Natural killer cell treated with Interleukin-12 subunit alpha and Interleukin-12 subunit beta and Interleukin-15 and Interleukin-18, amount 100 ng/mL, for 72 hours (primary cell): ENCODE results near the gene ADSS1. TPM values are rescaled to one million over a fixed set of nuclear protein-coding genes. Genes with fewer than 3 reads are reported as not detected.

ENCODE experiments used
- ATAC-seq, 2 donors: fragments of 150-1000 bp; cut with Tn5 transposase in 1 of 2; sonication (Bioruptor Pico), chemical (Tn5 transposase) in 1 of 2; 2 replicates each; pipeline ENCODE4 v1.10.0; 2021
- DNase-seq: peaks from one replicate; pipeline ENCODE4 v3.0.0; 2022; ENCODE audit warnings: low spot score
- H3K27ac Mint-ChIP-seq, 2 donors: 1 replicate in 1 of 2; 2 replicates in 1 of 2; pipeline ENCODE4 v1.8.0; 2022; ENCODE audit warnings: mixed read lengths in 2 of 2, mild to moderate bottlenecking in 1 of 2, moderate library complexity in 1 of 2
- H3K27me3 Mint-ChIP-seq, 2 donors: 1 replicate in 1 of 2; 2 replicates in 1 of 2; pipeline ENCODE4 v1.8.0; 2022; ENCODE audit warnings: mixed read lengths in 2 of 2
- H3K36me3 Mint-ChIP-seq: one replicate; pipeline ENCODE4 v1.8.0; 2022; ENCODE audit warnings: mixed read lengths
- H3K4me1 Mint-ChIP-seq, 2 donors: 1 replicate in 1 of 2; 2 replicates in 1 of 2; pipeline ENCODE4 v1.8.0; 2022; ENCODE audit warnings: low read depth in 2 of 2, mixed read lengths in 2 of 2, mild to moderate bottlenecking in 1 of 2
- H3K4me3 Mint-ChIP-seq: one replicate; pipeline ENCODE4 v1.8.0; 2022; ENCODE audit warnings: mixed read lengths
- H3K9me3 Mint-ChIP-seq: 2 replicates; pipeline ENCODE4 v1.8.0; 2022; ENCODE audit warnings: mixed read lengths
- total RNA-seq, 2 donors: library from RNA; stranded (reverse); gene quantifications; one replicate each; pipeline ENCODE4 v1.2.3, GENCODE V29; 2022

ADSS1 gene
- total RNA-seq, 2 donors from 2014 or later = 0.50 to 0.61 TPM

GRCh38 chr14:104786726-104787675 is 63.0 kb downstream of the ADSS1 start:
- H3K4me1 Mint-ChIP-seq = peaks cover 5 to 10% of the 10 kb centered on the region in 2 donors
- ATAC-seq (no peak), DNase-seq (no peak)
- no peaks in the 10 kb centered on the region for H3K36me3 Mint-ChIP-seq
- H3K9me3 Mint-ChIP-seq = no peaks in the 10 kb centered on the region
- H3K27me3 Mint-ChIP-seq = no peaks in the 10 kb centered on the region
- H3K4me3 Mint-ChIP-seq = no peak overlapping the region
- H3K27ac Mint-ChIP-seq = no peak overlapping the region

- Mint-ChIP-seq H3K27ac (no peak overlapping the region), H3K27me3 (no peaks in the 10 kb centered on the region), H3K4me1 (peaks cover 8 to 13% of the 10 kb centered on the region in 2 donors), H3K36me3 (no peaks in the 10 kb centered on the region), H3K4me3 (no peak overlapping the region), H3K9me3 (no peaks in the 10 kb centered on the region)
- ATAC-seq = no peak
- no peak for DNase-seq
These were observed 63.7 kb downstream of the ADSS1 start for GRCh38 chr14:104787736-104788135.

GRCh38 chr14:104788161-104788818 is 64.3 kb downstream of the ADSS1 start:
- no peak overlapping the region for H3K27ac Mint-ChIP-seq
- H3K27me3 Mint-ChIP-seq = no peaks in the 10 kb centered on the region
- H3K9me3 Mint-ChIP-seq = no peaks in the 10 kb centered on the region
- ATAC-seq = no peak
- no peak overlapping the region for H3K4me3 Mint-ChIP-seq
- peaks cover 9 to 18% of the 10 kb centered on the region in 2 donors for H3K4me1 Mint-ChIP-seq
- no peaks in the 10 kb centered on the region for H3K36me3 Mint-ChIP-seq
- no peak for DNase-seq

GRCh38 chr14:104788873-104789663 is 65.0 kb downstream of the ADSS1 start:
- H3K9me3 Mint-ChIP-seq = no peaks in the 10 kb centered on the region
- H3K4me1 Mint-ChIP-seq = peaks cover 16 to 25% of the 10 kb centered on the region in 2 donors
- no peak overlapping the region for H3K4me3 Mint-ChIP-seq
- H3K27me3 Mint-ChIP-seq = no peaks in the 10 kb centered on the region
- DNase-seq (no peak), ATAC-seq (no peak)
- H3K27ac Mint-ChIP-seq = no peak overlapping the region
- H3K36me3 Mint-ChIP-seq = no peaks in the 10 kb centered on the region

DNA sequence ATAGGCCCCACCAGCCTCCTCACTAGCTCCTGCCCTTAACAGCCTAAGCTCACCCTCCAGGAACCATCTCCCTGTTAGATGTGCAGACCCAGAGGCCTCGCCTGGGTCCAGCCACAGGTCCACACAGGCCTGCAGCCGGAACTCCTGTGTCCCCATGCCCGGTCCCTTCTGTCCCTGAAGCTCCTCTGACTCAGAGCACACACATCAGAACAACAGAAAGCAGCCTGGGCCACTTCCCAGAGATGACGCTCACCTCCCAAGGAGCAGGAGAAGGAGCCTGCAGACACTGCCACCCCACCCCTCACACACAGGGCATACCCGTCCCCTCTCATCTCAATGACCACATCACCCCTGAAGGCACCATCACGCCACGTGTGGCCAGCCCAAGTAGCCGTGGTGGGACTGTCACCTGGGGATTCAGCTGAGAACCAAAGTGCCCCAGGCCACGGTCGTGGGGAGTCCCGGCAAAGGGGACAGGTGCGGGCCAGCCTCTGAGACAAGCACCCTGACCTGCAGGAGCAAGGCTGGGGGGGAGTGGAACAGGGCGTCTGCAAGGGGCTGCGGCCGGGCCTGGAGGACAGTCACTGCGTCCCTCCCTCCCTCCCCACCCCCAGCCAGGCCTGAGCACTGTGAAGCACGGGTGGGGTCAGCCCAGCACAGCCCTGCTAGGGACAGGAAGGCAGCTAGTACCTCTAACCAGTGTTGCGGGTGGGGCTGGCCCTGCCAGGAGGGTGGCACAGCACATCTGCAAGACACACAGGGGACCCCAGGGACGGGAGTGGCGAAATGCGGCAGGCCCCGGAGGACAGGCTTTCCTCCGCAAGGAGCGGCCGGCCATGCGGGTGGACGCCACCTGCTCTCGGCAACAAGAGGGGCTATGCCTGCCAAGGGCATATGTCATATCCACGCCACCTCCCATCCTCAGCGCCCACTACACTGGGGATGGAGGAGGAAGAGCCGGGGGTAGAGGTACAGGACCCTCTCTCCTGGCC is 66.0 kb downstream of the ADSS1 start:
- DNase-seq (no peak), ATAC-seq (no peak)
- H3K4me3 Mint-ChIP-seq = no peak overlapping the region
- H3K36me3 Mint-ChIP-seq = no peaks in the 10 kb centered on the region
- no peaks in the 10 kb centered on the region for H3K27me3 Mint-ChIP-seq
- H3K4me1 Mint-ChIP-seq = peaks cover 21 to 29% of the 10 kb centered on the region in 2 donors
- no peaks in the 10 kb centered on the region for H3K9me3 Mint-ChIP-seq
- no peak overlapping the region for H3K27ac Mint-ChIP-seq

GRCh38 chr14:104791425-104791824 is 67.4 kb downstream of the ADSS1 start:
- DNase-seq (no peak), ATAC-seq (no peak)
- H3K4me1 Mint-ChIP-seq = peaks cover 21 to 28% of the 10 kb centered on the region in 2 donors
- peak overlapping the region; percentile 15 for H3K4me3 Mint-ChIP-seq
- no peak overlapping the region for H3K27ac Mint-ChIP-seq
- no peaks in the 10 kb centered on the region for H3K27me3 Mint-ChIP-seq
- H3K36me3 Mint-ChIP-seq = no peaks in the 10 kb centered on the region
- H3K9me3 Mint-ChIP-seq = no peaks in the 10 kb centered on the region

- H3K4me1 Mint-ChIP-seq = peaks cover 21 to 22% of the 10 kb centered on the region in 2 donors
- DNase-seq = no peak
- H3K36me3 Mint-ChIP-seq = no peaks in the 10 kb centered on the region
- peak overlapping the region in 1 of 2 donors; percentile 15 for H3K27ac Mint-ChIP-seq
- no peaks in the 10 kb centered on the region for H3K27me3 Mint-ChIP-seq
- no peaks in the 10 kb centered on the region for H3K9me3 Mint-ChIP-seq
- H3K4me3 Mint-ChIP-seq = peak overlapping the region; percentile 89
- no peak for ATAC-seq
These were observed 68.3 kb downstream of the ADSS1 start for GRCh38 chr14:104792101-104792884.

GRCh38 chr14:104792945-104793702 is 69.1 kb downstream of the ADSS1 start:
- Mint-ChIP-seq H3K4me1 (peaks cover 21 to 22% of the 10 kb centered on the region in 2 donors), H3K9me3 (no peaks in the 10 kb centered on the region), H3K27me3 (no peaks in the 10 kb centered on the region), H3K4me3 (peak overlapping the region; percentile 89), H3K27ac (peak overlapping the region in 1 of 2 donors; percentile 15), H3K36me3 (no peaks in the 10 kb centered on the region)
- DNase-seq (no peak), ATAC-seq (no peak)

GRCh38 chr14:104793703-104793959 is 69.6 kb downstream of the ADSS1 start:
- Mint-ChIP-seq H3K27ac (peak overlapping the region in 1 of 2 donors; percentile 73), H3K9me3 (no peaks in the 10 kb centered on the region), H3K4me1 (peaks cover 21 to 22% of the 10 kb centered on the region in 2 donors), H3K36me3 (no peaks in the 10 kb centered on the region), H3K27me3 (no peaks in the 10 kb centered on the region), H3K4me3 (peak overlapping the region; percentile 89)
- ATAC-seq (no peak), DNase-seq (no peak)

DNA sequence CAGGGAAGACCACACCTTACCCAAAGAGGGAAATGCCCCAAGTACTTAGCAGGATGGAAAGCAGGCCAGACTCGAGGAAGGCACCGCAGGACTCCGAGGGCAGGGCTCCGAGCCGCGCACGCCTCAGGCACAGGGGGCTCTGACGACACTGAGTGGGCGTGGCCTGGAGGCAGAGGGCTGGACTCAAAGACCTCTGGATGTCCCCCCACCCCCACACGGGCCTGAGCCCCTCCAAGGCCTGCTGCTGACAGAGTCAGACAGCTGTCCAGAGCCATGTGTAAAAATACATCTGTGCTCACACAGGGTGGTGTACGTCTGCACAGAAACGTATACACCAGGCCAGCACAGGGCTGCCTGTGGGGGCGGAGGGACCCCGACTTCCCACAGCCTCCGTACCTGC is 70.1 kb downstream of the ADSS1 start:
- peak in 1 of 2 donors; percentile 38 for ATAC-seq

DNA sequence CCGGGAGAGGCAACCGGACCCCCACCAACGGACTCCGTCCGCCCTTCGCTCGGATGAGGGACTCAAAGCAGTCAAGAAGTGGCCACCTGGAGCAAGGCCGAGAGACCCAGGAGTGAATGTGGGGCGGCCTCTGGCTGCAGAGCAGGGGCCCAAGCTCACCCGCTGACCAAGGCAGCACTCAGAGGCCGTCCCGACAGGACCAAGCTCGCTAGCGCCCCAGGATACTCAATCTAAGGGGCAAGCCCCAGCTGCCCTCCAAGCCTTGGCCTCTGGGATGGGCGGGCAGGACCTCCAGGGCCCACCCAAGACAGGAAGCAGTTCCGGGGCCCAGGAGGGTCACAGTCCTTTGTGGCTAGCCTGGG is 70.6 kb downstream of the ADSS1 start:
- Mint-ChIP-seq H3K9me3 (no peaks in the 10 kb centered on the region), H3K27ac (peak overlapping the region; percentile 73 to 87), H3K36me3 (no peaks in the 10 kb centered on the region), H3K4me1 (peaks cover 21 to 22% of the 10 kb centered on the region in 2 donors), H3K4me3 (peak overlapping the region; percentile 89), H3K27me3 (no peaks in the 10 kb centered on the region)
- ATAC-seq (peak; percentile 0 to 28), DNase-seq (no peak)

More for the DNA sequence above, 70.1 kb downstream of the ADSS1 start:
- Mint-ChIP-seq H3K4me3 (peak overlapping the region; percentile 89), H3K27ac (peak overlapping the region; percentile 73 to 87), H3K27me3 (no peaks in the 10 kb centered on the region), H3K36me3 (no peaks in the 10 kb centered on the region), H3K9me3 (no peaks in the 10 kb centered on the region), H3K4me1 (peaks cover 21 to 22% of the 10 kb centered on the region in 2 donors)
- no peak for DNase-seq
